Lower leg skin (tissue), 3 donors: ENCODE results near the gene IL1RAPL1.

Source experiments
- POLR2A ChIP-seq, 2 donors: fragments of 450-650 bp; IDR thresholded peaks; one replicate each; pipeline ENCODE4 v1.6.1; 2016 to 2017; ENCODE audit warnings: antibody characterized with exemption in 2 of 2, mild to moderate bottlenecking in 1 of 2, moderate library complexity in 1 of 2
- TF ChIP-seq, protein P1 (sequence below), 3 donors: fragments of 450-650 bp; IDR thresholded peaks; one replicate each; pipeline ENCODE4 v1.5.1; 2016; ENCODE audit warnings: antibody characterized with exemption in 3 of 3, mild to moderate bottlenecking in 3 of 3, moderate library complexity in 2 of 3

DNA sequence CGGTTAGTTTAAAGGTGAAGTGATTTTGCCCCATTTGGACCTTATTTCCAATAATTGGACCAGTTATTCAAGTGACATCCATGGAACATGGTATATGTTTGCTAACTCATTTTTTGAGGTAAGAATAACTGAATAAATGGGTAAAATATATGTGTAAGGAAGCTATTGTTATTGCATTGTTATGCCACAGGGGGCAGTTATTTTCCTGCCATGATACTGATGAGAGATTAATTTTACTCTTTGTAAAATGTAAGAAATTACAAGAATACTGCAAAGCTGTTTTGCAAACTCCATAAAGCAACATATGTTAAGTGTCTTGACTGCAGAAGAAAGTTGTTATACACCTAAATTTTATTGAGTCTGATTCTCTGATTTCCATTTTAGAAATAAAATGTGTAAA lies 114.0 kb downstream of the IL1RAPL1 start:
- TF ChIP-seq, protein P1, sequence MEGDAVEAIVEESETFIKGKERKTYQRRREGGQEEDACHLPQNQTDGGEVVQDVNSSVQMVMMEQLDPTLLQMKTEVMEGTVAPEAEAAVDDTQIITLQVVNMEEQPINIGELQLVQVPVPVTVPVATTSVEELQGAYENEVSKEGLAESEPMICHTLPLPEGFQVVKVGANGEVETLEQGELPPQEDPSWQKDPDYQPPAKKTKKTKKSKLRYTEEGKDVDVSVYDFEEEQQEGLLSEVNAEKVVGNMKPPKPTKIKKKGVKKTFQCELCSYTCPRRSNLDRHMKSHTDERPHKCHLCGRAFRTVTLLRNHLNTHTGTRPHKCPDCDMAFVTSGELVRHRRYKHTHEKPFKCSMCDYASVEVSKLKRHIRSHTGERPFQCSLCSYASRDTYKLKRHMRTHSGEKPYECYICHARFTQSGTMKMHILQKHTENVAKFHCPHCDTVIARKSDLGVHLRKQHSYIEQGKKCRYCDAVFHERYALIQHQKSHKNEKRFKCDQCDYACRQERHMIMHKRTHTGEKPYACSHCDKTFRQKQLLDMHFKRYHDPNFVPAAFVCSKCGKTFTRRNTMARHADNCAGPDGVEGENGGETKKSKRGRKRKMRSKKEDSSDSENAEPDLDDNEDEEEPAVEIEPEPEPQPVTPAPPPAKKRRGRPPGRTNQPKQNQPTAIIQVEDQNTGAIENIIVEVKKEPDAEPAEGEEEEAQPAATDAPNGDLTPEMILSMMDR (IDR thresholded peaks at IDR 0.05), result no peak
- no peak for TF ChIP-seq POLR2A (IDR thresholded peaks at IDR 0.05)
